ENCODE data around the gene WDR38.

Gene WDR38

GRCh38 chr9:124810663-124811355 lies 42.5 kb upstream of the WDR38 start:
- in situ Hi-C loops (cut with MboI; ENCODE audit: low pct_unique_long_range_greater_than_20kb, low sequenced_read_pairs, unreplicated experiment), result no loop called here
- DNase-seq (ENCODE audit: low spot score), result no peak
- no peak for TF ChIP-seq CTCF (IDR thresholded peaks at IDR 0.05; ENCODE audit: extremely low read depth, insufficient read depth, missing control alignments)

DNA sequence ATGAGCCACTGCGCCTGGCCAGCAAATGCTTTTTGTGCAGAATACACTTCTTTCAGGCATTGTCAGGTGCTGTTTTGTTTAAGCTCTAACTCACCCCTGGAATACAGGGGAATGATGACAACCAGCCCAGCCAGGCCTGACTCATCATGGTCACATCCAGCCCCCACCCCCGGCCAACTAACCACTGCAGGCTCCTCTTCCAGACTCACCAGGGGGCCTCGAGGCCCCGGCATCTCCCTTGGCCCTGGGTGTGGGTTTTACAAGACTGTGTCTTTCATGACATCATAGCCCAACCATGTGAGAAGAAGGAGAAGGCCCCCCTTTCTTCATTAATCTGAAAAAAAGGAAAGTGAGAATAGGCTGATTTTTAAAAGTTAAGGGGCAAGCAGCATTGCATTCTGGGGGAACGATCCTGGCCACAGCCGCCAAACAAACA lies 40.8 kb upstream of the WDR38 start:
- in situ Hi-C loops (cut with MboI; ENCODE audit: low pct_unique_long_range_greater_than_20kb, low sequenced_read_pairs, unreplicated experiment), result no loop called here
- peak; percentile 47 for DNase-seq (ENCODE audit: low spot score)
- TF ChIP-seq CTCF (IDR thresholded peaks at IDR 0.05; ENCODE audit: extremely low read depth, insufficient read depth, missing control alignments), result no peak

DNA sequence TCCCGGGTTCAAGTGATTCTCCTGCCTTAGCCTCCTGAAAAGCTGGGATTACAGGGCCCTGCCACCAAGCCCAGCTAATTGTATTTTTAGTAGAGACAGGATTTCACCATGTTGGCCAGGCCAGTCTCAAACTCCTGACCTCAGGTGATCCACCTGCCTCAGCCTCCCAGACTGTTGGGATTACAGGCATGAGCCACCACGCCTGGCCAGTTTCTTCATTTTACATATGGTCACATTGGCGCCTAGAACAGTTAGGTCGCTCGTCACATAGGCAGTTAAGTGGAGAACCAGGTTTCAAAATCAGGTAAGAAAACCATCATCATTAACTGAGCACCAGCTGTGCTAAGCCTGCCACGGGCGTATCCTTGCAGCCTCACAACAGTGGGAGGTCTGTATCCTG lies 40.2 kb upstream of the WDR38 start:
- in situ Hi-C loops (cut with MboI; ENCODE audit: low pct_unique_long_range_greater_than_20kb, low sequenced_read_pairs, unreplicated experiment), result no loop called here
- no peak for TF ChIP-seq CTCF (IDR thresholded peaks at IDR 0.05; ENCODE audit: extremely low read depth, insufficient read depth, missing control alignments)
- no peak for DNase-seq (ENCODE audit: low spot score)

DNA sequence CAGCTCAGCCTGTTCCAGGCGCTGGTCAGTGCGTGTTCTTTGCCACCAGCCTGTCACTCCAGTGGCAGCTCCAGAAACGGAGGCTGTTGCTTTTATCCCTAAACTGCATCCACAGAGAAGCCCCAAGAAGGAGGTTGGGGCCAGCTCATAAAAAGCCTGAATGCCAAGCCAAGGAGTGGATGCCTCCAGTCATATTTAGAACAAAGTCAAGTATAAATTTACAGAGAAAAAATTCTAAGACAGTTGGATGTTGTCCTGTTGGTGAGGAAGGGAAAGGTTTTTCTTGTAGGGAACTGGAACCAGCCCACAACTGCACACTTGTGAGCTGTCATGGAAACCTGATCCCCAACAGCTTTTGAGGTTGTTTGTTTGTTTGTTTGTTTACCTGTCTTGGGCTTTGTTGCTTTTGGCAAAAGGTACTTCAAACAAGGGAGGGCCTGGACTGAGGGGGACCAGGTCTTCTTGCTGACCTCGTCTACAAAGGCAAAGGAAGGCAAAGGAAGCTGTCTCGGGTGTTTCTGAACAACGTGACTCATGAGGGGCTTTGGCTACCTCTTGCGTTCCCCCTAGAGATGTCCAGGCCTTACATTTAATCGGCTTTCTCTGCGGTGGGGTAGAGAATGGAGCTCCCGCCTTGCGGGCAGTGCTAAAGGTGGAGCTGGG lies 39.6 kb upstream of the WDR38 start:
- TF ChIP-seq CTCF (IDR thresholded peaks at IDR 0.05; ENCODE audit: extremely low read depth, insufficient read depth, missing control alignments), result no peak
- no peak for DNase-seq (ENCODE audit: low spot score)
- in situ Hi-C loops (cut with MboI; ENCODE audit: low pct_unique_long_range_greater_than_20kb, low sequenced_read_pairs, unreplicated experiment), result no loop called here

DNA sequence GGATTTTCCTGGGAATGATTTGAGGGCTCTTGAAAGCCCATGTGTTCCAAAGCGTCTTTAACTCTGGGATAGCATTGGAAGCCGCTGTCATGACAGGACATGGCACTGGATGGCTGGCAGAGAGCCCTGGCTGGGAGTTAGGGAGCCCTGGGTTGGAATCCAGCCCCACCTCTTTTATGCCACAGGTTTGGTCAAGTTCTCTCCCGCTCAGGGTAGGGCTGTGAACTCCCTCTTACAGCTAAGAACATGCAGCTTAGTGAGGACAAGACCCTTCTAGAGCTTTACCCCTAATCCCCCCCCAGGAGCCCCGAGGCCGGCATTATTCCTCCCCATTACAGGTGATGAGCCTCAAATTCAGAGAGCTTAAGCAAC lies 39.1 kb upstream of the WDR38 start:
- TF ChIP-seq CTCF (IDR thresholded peaks at IDR 0.05; ENCODE audit: extremely low read depth, insufficient read depth, missing control alignments), result no peak
- in situ Hi-C loops (cut with MboI; ENCODE audit: low pct_unique_long_range_greater_than_20kb, low sequenced_read_pairs, unreplicated experiment), result no loop called here
- DNase-seq (ENCODE audit: low spot score), result no peak

DNA sequence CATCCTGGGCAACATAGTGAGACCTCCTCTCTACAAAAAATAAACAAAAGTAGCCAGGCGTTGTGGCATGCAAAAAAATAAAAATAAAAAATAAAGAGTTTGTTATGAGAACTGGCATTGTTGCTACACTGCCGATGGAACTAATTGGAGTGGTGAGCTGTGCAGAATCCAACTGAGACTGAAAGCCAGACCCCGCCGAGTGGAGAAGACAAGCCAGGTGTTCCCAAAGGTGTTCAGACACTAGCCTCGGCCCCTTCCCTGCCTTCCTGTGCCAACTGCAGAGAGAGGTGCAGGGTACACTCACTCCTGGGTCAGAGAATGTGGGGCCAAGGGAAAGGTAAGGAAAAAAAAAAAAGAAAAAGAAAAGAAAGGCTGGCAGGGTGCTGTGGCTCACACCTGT lies 37.7 kb upstream of the WDR38 start:
- in situ Hi-C loops (cut with MboI; ENCODE audit: low pct_unique_long_range_greater_than_20kb, low sequenced_read_pairs, unreplicated experiment), result no loop called here
- DNase-seq (ENCODE audit: low spot score), result no peak
- TF ChIP-seq CTCF (IDR thresholded peaks at IDR 0.05; ENCODE audit: extremely low read depth, insufficient read depth, missing control alignments), result no peak
